ENCODE data around the gene IFITM5. TPM values are rescaled to one million over a fixed set of nuclear protein-coding genes. Genes with fewer than 3 reads are reported as not detected.

The IFITM5 gene
- total and polyA plus RNA-seq, 2 of the 8 experiments (the other 6 are each of a cell fraction or from before 2014, with no cell fraction given) = not detected

GRCh38 chr11:331358-332060 lies 32.2 kb upstream of the IFITM5 start:
- DNase-seq (ENCODE audit: low read depth in 1 of 2, low spot score in 2 of 2) (no peak), FAIRE-seq (no peak)
- Histone ChIP-seq H2AFZ (ENCODE audit: low read length) (no peak overlapping the region), H3K18ac (ENCODE audit: extremely low read depth, low read length) (no peak overlapping the region; the same call in 1 of the 2 replicates), H3K4ac (replicated peaks; ENCODE audit: insufficient read length, low read depth, low read length) (no peak overlapping the region), H4K91ac (replicated peaks; ENCODE audit: insufficient read length, low read length) (no peak overlapping the region), H2BK12ac (ENCODE audit: low read depth, low read length) (peak overlapping the region; percentile 40; the same call in 1 of the 2 replicates), H4K5ac (ENCODE audit: insufficient read length, low read depth, low read length) (no peak overlapping the region), H2BK20ac (ENCODE audit: low read length) (peak overlapping the region; percentile 29; the same call in 1 of the 2 replicates), H3K27me3 (replicated peaks in 1 of 4; ENCODE audit: control insufficient read depth in 3 of 4, extremely low read depth in 1 of 4, insufficient read depth in 3 of 4, low read length in 3 of 4) (no peaks in the 10 kb centered on the region), H4K20me1 (replicated peaks in 1 of 2; ENCODE audit: control insufficient read depth in 1 of 2, insufficient read depth in 2 of 2, low read length in 2 of 2) (no peaks in the 10 kb centered on the region), H3K4me3 (ENCODE audit: extremely low read depth in 1 of 4, insufficient read depth in 2 of 4, low read depth in 3 of 4, low read length in 4 of 4) (no peak overlapping the region), H3K27ac (ENCODE audit: low read depth, low read length) (no peak overlapping the region), H3K14ac (ENCODE audit: insufficient read length) (no peak overlapping the region), H4K8ac (ENCODE audit: extremely low read depth, insufficient read depth, low read length) (no peak overlapping the region), H3K36me3 (ENCODE audit: control insufficient read depth in 2 of 4, insufficient read depth in 4 of 4, low read length in 3 of 4) (no peaks in the 10 kb centered on the region), H3K79me1 (ENCODE audit: low read depth, low read length) (no peaks in the 10 kb centered on the region), H2BK120ac (replicated peaks; ENCODE audit: low read depth, low read length) (no peak overlapping the region), H2BK5ac (ENCODE audit: low read depth, low read length) (peak overlapping the region; percentile 75; the same call in 1 of the 2 replicates), H3K23me2 (ENCODE audit: low read depth, low read length) (no peaks in the 10 kb centered on the region), H3K23ac (ENCODE audit: insufficient read length) (no peak overlapping the region), H2BK15ac (ENCODE audit: low read length) (peak overlapping the region; percentile 99; the same call in 1 of the 2 replicates), H3K4me2 (ENCODE audit: insufficient read depth in 1 of 2, low read depth in 2 of 2, low read length in 2 of 2) (no peak overlapping the region), H3K56ac (replicated peaks; ENCODE audit: insufficient read length, low read depth, low read length) (no peak overlapping the region), H3K9me3 (ENCODE audit: insufficient read depth in 2 of 2, low read depth in 1 of 2, low read length in 1 of 2) (peaks cover 10 to 11% of the 10 kb centered on the region in 2 experiments; a peak in 3 of 4 replicates), H3K9ac (replicated peaks in 1 of 4; ENCODE audit: extremely low read depth in 1 of 4, low read depth in 3 of 4, low read length in 3 of 4) (no peak overlapping the region), H3K4me1 (replicated peaks in 1 of 4; ENCODE audit: control insufficient read depth in 3 of 4, insufficient read depth in 4 of 4, low read length in 3 of 4) (peaks cover 4 to 23% (median 20%) of the 10 kb centered on the region in 4 experiments), H3K79me2 (ENCODE audit: control insufficient read depth in 1 of 2, insufficient read depth in 2 of 2, low read length in 2 of 2) (no peaks in the 10 kb centered on the region), H2AK5ac (ENCODE audit: low read depth, low read length) (peak overlapping the region; percentile 83; the same call in 1 of the 2 replicates)
- 91% methylated on average over 18 of the region's 19 CpGs; no CpG with 5 or more reads in 1 of the 2 experiments for WGBS, 2 experiments (ENCODE audit: extremely low coverage in 1 of 2, insufficient coverage in 1 of 2, insufficient read length in 1 of 2, insufficient replicate concordance in 2 of 2, low coverage in 1 of 2, low lambda C conversion rate in 2 of 2, missing lambda C conversion rate in 1 of 2)
- ChIA-PET CTCF (ENCODE audit: partially characterized antibody) (interaction anchor here (1.1 to 3.9 kb wide), 6 partner anchors 15 to 81 kb away, joined by 4 to 12 read pairs (median 9); no protein-coding TSS in a partner anchor), POLR2A (ENCODE audit: partially characterized antibody) (interaction anchor here (1.1 to 2.6 kb wide), 3 partner anchors 8 to 24 kb away, joined by 4 to 11 read pairs (median 8); no protein-coding TSS in a partner anchor)
- TF ChIP-seq SP1 (IDR thresholded peaks at IDR 0.05; ENCODE audit: low read depth, low read length) (no peak), CREB1 (IDR thresholded peaks at IDR 0.05) (no peak), GTF2F1 (IDR thresholded peaks at IDR 0.05; ENCODE audit: borderline replicate concordance, low read depth, low read length) (no peak), CTCF (IDR thresholded peaks at IDR 0.05; ENCODE audit: control extremely low read depth in 1 of 3, insufficient read depth in 1 of 3, low read depth in 1 of 3, low read length in 3 of 3) (no peak), KDM5A (IDR thresholded peaks at IDR 0.05; ENCODE audit: low read length) (no peak), POLR2AphosphoS5 (IDR thresholded peaks at IDR 0.05; ENCODE audit: low read depth, low read length) (no peak), CEBPB (IDR thresholded peaks at IDR 0.05; ENCODE audit: low read depth, low read length) (no peak), KDM4A (IDR thresholded peaks at IDR 0.05; ENCODE audit: low read depth, low read length, severe bottlenecking) (no peak), TAF1 (IDR thresholded peaks at IDR 0.05; ENCODE audit: low read depth, low read length) (no peak), CTBP2 (IDR thresholded peaks at IDR 0.05; ENCODE audit: borderline replicate concordance, insufficient read depth, insufficient read length, low read length) (no peak)
